ENCODE results near the gene SLC24A3.

- no peak for TF ChIP-seq EZH2 (IDR thresholded peaks at IDR 0.05; ENCODE audit: low read depth, unreplicated experiment)
- TF ChIP-seq, protein P1, sequence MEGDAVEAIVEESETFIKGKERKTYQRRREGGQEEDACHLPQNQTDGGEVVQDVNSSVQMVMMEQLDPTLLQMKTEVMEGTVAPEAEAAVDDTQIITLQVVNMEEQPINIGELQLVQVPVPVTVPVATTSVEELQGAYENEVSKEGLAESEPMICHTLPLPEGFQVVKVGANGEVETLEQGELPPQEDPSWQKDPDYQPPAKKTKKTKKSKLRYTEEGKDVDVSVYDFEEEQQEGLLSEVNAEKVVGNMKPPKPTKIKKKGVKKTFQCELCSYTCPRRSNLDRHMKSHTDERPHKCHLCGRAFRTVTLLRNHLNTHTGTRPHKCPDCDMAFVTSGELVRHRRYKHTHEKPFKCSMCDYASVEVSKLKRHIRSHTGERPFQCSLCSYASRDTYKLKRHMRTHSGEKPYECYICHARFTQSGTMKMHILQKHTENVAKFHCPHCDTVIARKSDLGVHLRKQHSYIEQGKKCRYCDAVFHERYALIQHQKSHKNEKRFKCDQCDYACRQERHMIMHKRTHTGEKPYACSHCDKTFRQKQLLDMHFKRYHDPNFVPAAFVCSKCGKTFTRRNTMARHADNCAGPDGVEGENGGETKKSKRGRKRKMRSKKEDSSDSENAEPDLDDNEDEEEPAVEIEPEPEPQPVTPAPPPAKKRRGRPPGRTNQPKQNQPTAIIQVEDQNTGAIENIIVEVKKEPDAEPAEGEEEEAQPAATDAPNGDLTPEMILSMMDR (conservative IDR thresholded peaks at IDR 0.05; ENCODE audit: low read depth in 2 of 2) = no peak
- no peak for TF ChIP-seq CREB1 (CRISPR knock-in tag; IDR thresholded peaks at IDR 0.05; ENCODE audit: low read depth)
- TF ChIP-seq POLR2AphosphoS5 (IDR thresholded peaks at IDR 0.05; ENCODE audit: low read depth) = no peak
- no peak for TF ChIP-seq EZH2phosphoT487 (IDR thresholded peaks at IDR 0.05; ENCODE audit: unreplicated experiment)
- TF ChIP-seq JUNB (IDR thresholded peaks at IDR 0.05; ENCODE audit: unreplicated experiment) = no peak
- TF ChIP-seq, protein P2, sequence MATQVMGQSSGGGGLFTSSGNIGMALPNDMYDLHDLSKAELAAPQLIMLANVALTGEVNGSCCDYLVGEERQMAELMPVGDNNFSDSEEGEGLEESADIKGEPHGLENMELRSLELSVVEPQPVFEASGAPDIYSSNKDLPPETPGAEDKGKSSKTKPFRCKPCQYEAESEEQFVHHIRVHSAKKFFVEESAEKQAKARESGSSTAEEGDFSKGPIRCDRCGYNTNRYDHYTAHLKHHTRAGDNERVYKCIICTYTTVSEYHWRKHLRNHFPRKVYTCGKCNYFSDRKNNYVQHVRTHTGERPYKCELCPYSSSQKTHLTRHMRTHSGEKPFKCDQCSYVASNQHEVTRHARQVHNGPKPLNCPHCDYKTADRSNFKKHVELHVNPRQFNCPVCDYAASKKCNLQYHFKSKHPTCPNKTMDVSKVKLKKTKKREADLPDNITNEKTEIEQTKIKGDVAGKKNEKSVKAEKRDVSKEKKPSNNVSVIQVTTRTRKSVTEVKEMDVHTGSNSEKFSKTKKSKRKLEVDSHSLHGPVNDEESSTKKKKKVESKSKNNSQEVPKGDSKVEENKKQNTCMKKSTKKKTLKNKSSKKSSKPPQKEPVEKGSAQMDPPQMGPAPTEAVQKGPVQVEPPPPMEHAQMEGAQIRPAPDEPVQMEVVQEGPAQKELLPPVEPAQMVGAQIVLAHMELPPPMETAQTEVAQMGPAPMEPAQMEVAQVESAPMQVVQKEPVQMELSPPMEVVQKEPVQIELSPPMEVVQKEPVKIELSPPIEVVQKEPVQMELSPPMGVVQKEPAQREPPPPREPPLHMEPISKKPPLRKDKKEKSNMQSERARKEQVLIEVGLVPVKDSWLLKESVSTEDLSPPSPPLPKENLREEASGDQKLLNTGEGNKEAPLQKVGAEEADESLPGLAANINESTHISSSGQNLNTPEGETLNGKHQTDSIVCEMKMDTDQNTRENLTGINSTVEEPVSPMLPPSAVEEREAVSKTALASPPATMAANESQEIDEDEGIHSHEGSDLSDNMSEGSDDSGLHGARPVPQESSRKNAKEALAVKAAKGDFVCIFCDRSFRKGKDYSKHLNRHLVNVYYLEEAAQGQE (IDR thresholded peaks at IDR 0.05; ENCODE audit: unreplicated experiment) = no peak
- TF ChIP-seq NANOG (IDR thresholded peaks at IDR 0.05; ENCODE audit: borderline replicate concordance) = no peak
These were observed 557.1 kb downstream of the SLC24A3 start for GRCh38 chr20:19769507-19769906.
